HL-60 (cell line): Measurements from ENCODE around the gene SAMM50.

ENCODE experiments used
- DNase-seq, 2 experiments: peaks; one replicate each; pipeline ENCODE4 v3.0.0-alpha.2; 2010 to 2020; ENCODE audit warnings: low read depth in 1 of 2, low spot score in 1 of 2
- H3K27ac ChIP-seq: fragments of 250-450 bp; sonication (Bioruptor Pico); replicated peaks from 2 replicates; pipeline ENCODE4 v1.5.1; 2020; ENCODE audit warnings: mild to moderate bottlenecking, moderate library complexity
- H3K27me3 ChIP-seq: fragments of 250-450 bp; sonication (Bioruptor Pico); 2 replicates; pipeline ENCODE4 v1.5.1; 2021; ENCODE audit warnings: mild to moderate bottlenecking, moderate library complexity; ENCODE audit not compliant: insufficient read depth, poor library complexity, severe bottlenecking
- H3K4me3 ChIP-seq: replicated peaks from 2 replicates; pipeline ENCODE4 v1.5.1; 2011; ENCODE audit warnings: mild to moderate bottlenecking, control low read depth, low read length; ENCODE audit not compliant: insufficient read depth
- CTCF ChIP-seq: IDR thresholded peaks from one replicate; pipeline ENCODE4 v1.5.1; 2011; ENCODE audit warnings: low read length, control low read depth, inconsistent platforms; ENCODE audit not compliant: insufficient read depth
- GABPA ChIP-seq: IDR thresholded peaks from 2 replicates; pipeline ENCODE4 v1.6.1; 2012; ENCODE audit warnings: low read depth
- POLR2AphosphoS5 ChIP-seq: IDR thresholded peaks from 2 replicates; pipeline ENCODE4 v1.6.1; 2012; ENCODE audit warnings: low read depth
- REST ChIP-seq: IDR thresholded peaks from 2 replicates; pipeline ENCODE4 v1.6.1; 2012; ENCODE audit warnings: low read depth; ENCODE audit not compliant: insufficient replicate concordance
- SPI1 ChIP-seq: IDR thresholded peaks from 2 replicates; pipeline ENCODE4 v1.6.1; 2012; ENCODE audit warnings: low read depth, mild to moderate bottlenecking, borderline replicate concordance

Gene SAMM50

GRCh38 chr22:44031158-44031952, 76.1 kb downstream of the SAMM50 start:
- TF ChIP-seq SPI1 (peak; percentile 33; the same call in 1 of the 2 replicates), GABPA (no peak)
- DNase-seq: no peak
- Histone ChIP-seq H3K4me3 (no peak overlapping the region), H3K27me3 (no peaks in the 10 kb centered on the region), H3K27ac (no peak overlapping the region)

GRCh38 chr22:44032126-44032730, 77.0 kb downstream of the SAMM50 start:
- Histone ChIP-seq H3K27me3 (no peaks in the 10 kb centered on the region), H3K4me3 (no peak overlapping the region), H3K27ac (no peak overlapping the region)
- TF ChIP-seq REST: no peak
- TF ChIP-seq GABPA: no peak
- no peak for TF ChIP-seq POLR2AphosphoS5
- TF ChIP-seq CTCF: no peak
- no peak for TF ChIP-seq SPI1
- DNase-seq: no peak

GRCh38 chr22:44033287-44033686, 78.0 kb downstream of the SAMM50 start:
- no peak for DNase-seq
- Histone ChIP-seq H3K27me3 (no peaks in the 10 kb centered on the region), H3K27ac (no peak overlapping the region), H3K4me3 (no peak overlapping the region)
- TF ChIP-seq CTCF (no peak), REST (no peak), POLR2AphosphoS5 (no peak), GABPA (no peak), SPI1 (no peak)

- no peak for DNase-seq
- Histone ChIP-seq H3K27ac (no peak overlapping the region), H3K4me3 (no peak overlapping the region), H3K27me3 (no peaks in the 10 kb centered on the region)
- TF ChIP-seq REST: no peak
- no peak for TF ChIP-seq CTCF
- no peak for TF ChIP-seq GABPA
- no peak for TF ChIP-seq POLR2AphosphoS5
- TF ChIP-seq SPI1: no peak
These were observed 78.5 kb downstream of the SAMM50 start for GRCh38 chr22:44033694-44034093.
